Central memory CD4-positive, alpha-beta T cell (primary cell): ENCODE data around the gene PIAS4.
A peak's percentile ranks its signal among the peaks of the same experiment; 100 is the strongest.

Experiments
- DNase-seq: peaks from one replicate; pipeline ENCODE4 v3.0.0; 2022

PIAS4 gene

GRCh38 chr19:4080473-4080872 lies 72.9 kb downstream of the PIAS4 start:
- no peak for DNase-seq

- DNase-seq, result no peak
These were observed 74.0 kb downstream of the PIAS4 start for GRCh38 chr19:4081441-4082129.

GRCh38 chr19:4082172-4082571 lies 74.6 kb downstream of the PIAS4 start:
- DNase-seq, result no peak

- DNase-seq, result no peak
These were observed 76.4 kb downstream of the PIAS4 start for GRCh38 chr19:4083677-4084546.

GRCh38 chr19:4084547-4084877 lies 77.0 kb downstream of the PIAS4 start:
- no peak for DNase-seq

- DNase-seq, result no peak
These were observed 78.9 kb downstream of the PIAS4 start for GRCh38 chr19:4086411-4086867.

- DNase-seq, result no peak
These were observed 80.5 kb downstream of the PIAS4 start for GRCh38 chr19:4087787-4088679.

GRCh38 chr19:4088975-4089374 lies 81.4 kb downstream of the PIAS4 start:
- peak; percentile 72 for DNase-seq
